HCT116 (cell line): ENCODE results near the gene PLCB4. TPM values are rescaled to one million over a fixed set of nuclear protein-coding genes. Genes with fewer than 3 reads are reported as not detected.

Experiments
- ATAC-seq: fragments of 200-7000 bp; cut with Tn5 transposase; 2 replicates; pipeline ENCODE4 v1.9.1; 2020; ENCODE audit warnings: mild to moderate bottlenecking, moderate library complexity
- BruUV-seq: library from RNA; stranded (reverse); fragments of 400-500 nt; replicated peaks from 2 replicates; lab custom pipeline; 2021; lab: Mats Ljungman, UMichigan
- CTCF ChIA-PET: fragments of 300-600 bp; sonication (Branson Sonifier 250); formaldehyde crosslinking; loops from one replicate; lab custom pipeline; 2021; ENCODE audit warnings: antibody characterized with exemption; lab: Charles Lee
- POLR2A ChIA-PET: fragments of 300-600, 350-600 bp; sonication (Branson Sonifier 250); formaldehyde crosslinking; loops from one replicate; lab custom pipeline; 2021; ENCODE audit warnings: antibody characterized with exemption; lab: Charles Lee
- RAD21 ChIA-PET, 2 experiments: fragments of 300-600 bp; sonication (Branson Sonifier 250); formaldehyde crosslinking; loops; one replicate each; lab custom pipeline; 2023; ENCODE audit warnings: low total read pairs in 2 of 2; ENCODE audit not compliant: uncharacterized antibody in 2 of 2, unreplicated experiment in 2 of 2, low non-redundant PET in 1 of 2; lab: Charles Lee
- DNase-seq: peaks from one replicate; pipeline ENCODE4 v3.0.0-alpha.2; 2010; ENCODE audit warnings: low read depth, low spot score
- H2AFZ ChIP-seq: fragments of 200-600 bp; shearing (Covaris generic), sonication (generic); 2 replicates; pipeline ENCODE4 v1.6.1; 2017; ENCODE audit warnings: low read depth, mixed run types, mixed read lengths, antibody characterized with exemption, low read length; ENCODE audit not compliant: poor library complexity, severe bottlenecking
- H3K27ac ChIP-seq: 2 replicates; pipeline ENCODE4 v1.5.1; 2012; ENCODE audit warnings: low read depth, low read length
- H3K27me3 ChIP-seq: fragments of 200-600 bp; sonication (generic); 2 replicates; pipeline ENCODE4 v1.6.1; 2016; ENCODE audit warnings: mixed run types, low read length, mixed read lengths; ENCODE audit not compliant: insufficient read depth
- H3K36me3 ChIP-seq, 2 experiments: fragments of 200-500 bp in 1 of 2; fragments of 200-600 bp in 1 of 2; sonication (Bioruptor generic) in 1 of 2; sonication (generic) in 1 of 2; 2 replicates each; pipeline versions ENCODE4 v1.5.1 to v1.6.1; 2014 to 2016; ENCODE audit warnings: low read length in 2 of 2, inconsistent platforms in 1 of 2, mixed read lengths in 1 of 2, mixed run types in 1 of 2; ENCODE audit not compliant: insufficient read depth in 2 of 2, control insufficient read depth in 1 of 2
- H3K4me1 ChIP-seq, 2 experiments: fragments of 200-600 bp in 1 of 2; sonication (generic) in 1 of 2; 2 replicates each; pipeline versions ENCODE4 v1.5.1 to v1.6.1; 2012 to 2017; ENCODE audit warnings: low read length in 2 of 2, inconsistent platforms in 1 of 2, mild to moderate bottlenecking in 1 of 2, mixed read lengths in 1 of 2, mixed run types in 1 of 2, moderate library complexity in 1 of 2; ENCODE audit not compliant: insufficient read depth in 2 of 2, control insufficient read depth in 1 of 2
- H3K4me2 ChIP-seq: fragments of 200-600 bp; sonication (generic); 2 replicates; pipeline ENCODE4 v1.6.1; 2017; ENCODE audit warnings: mixed run types, low read length, mixed read lengths
- H3K4me3 ChIP-seq, 2 experiments: fragments of 200-600 bp in 1 of 2; sonication (generic) in 1 of 2; replicated peaks in 1 of 2; 2 replicates each; pipeline ENCODE4 v1.5.1; 2011 to 2016; ENCODE audit warnings: low read length in 2 of 2, control low read depth in 1 of 2, low read depth in 1 of 2, mild to moderate bottlenecking in 1 of 2, mixed read lengths in 1 of 2, mixed run types in 1 of 2
- H3K79me2 ChIP-seq: fragments of 200-600 bp; sonication (generic); 2 replicates; pipeline ENCODE4 v1.6.1; 2017; ENCODE audit warnings: mild to moderate bottlenecking, mixed run types, low read length, moderate library complexity, mixed read lengths; ENCODE audit not compliant: insufficient read depth
- H3K9ac ChIP-seq: fragments of 200-600 bp; sonication (generic); 2 replicates; pipeline ENCODE4 v1.6.1; 2016; ENCODE audit warnings: low read length, mixed read lengths
- H3K9me2 ChIP-seq: fragments of 200-600 bp; sonication (generic), shearing (Covaris generic); 2 replicates; pipeline ENCODE4 v1.6.1; 2017; ENCODE audit warnings: mixed run types, mild to moderate bottlenecking, moderate library complexity; ENCODE audit not compliant: insufficient read depth
- H3K9me3 ChIP-seq, 2 experiments: fragments of 200-500 bp in 1 of 2; fragments of 200-600 bp in 1 of 2; sonication (Bioruptor generic) in 1 of 2; sonication (generic) in 1 of 2; 2 replicates each; pipeline ENCODE4 v1.6.1; 2014 to 2017; ENCODE audit warnings: low read length in 2 of 2, mixed read lengths in 2 of 2, inconsistent platforms in 1 of 2, low read depth in 1 of 2, mild to moderate bottlenecking in 1 of 2, mixed run types in 1 of 2, moderate library complexity in 1 of 2; ENCODE audit not compliant: control insufficient read depth in 1 of 2, insufficient read depth in 1 of 2
- H4K20me1 ChIP-seq: fragments of 200-600 bp; sonication (generic), shearing (Covaris generic); 2 replicates; pipeline ENCODE4 v1.6.1; 2017; ENCODE audit warnings: mixed run types, mild to moderate bottlenecking, moderate library complexity; ENCODE audit not compliant: insufficient read depth
- ATF3 ChIP-seq: IDR thresholded peaks from 2 replicates; pipeline ENCODE4 v1.6.1; 2012
- CBX3 ChIP-seq: IDR thresholded peaks from 2 replicates; pipeline ENCODE4 v1.6.1; 2012; ENCODE audit warnings: low read depth
- CEBPB ChIP-seq: IDR thresholded peaks from 2 replicates; pipeline ENCODE4 v1.6.1; 2012; ENCODE audit warnings: low read depth
- EGR1 ChIP-seq: IDR thresholded peaks from 2 replicates; pipeline ENCODE4 v1.6.1; 2012; ENCODE audit warnings: low read depth
- ELF1 ChIP-seq: IDR thresholded peaks from 2 replicates; pipeline ENCODE4 v1.6.1; 2012; ENCODE audit warnings: low read depth, borderline replicate concordance
- EZH2phosphoT487 ChIP-seq: fragments of 200-600 bp; IDR thresholded peaks from 2 replicates; pipeline ENCODE4 v1.6.1; 2018; ENCODE audit warnings: antibody characterized with exemption, borderline replicate concordance
- FOSL1 ChIP-seq: IDR thresholded peaks from 2 replicates; pipeline ENCODE4 v1.6.1; 2012; ENCODE audit warnings: low read depth
- JUND ChIP-seq: IDR thresholded peaks from 2 replicates; pipeline ENCODE4 v1.6.1; 2012
- POLR2A ChIP-seq: IDR thresholded peaks from 2 replicates; pipeline ENCODE4 v1.7.0; 2011; ENCODE audit warnings: borderline replicate concordance; ENCODE audit not compliant: insufficient read depth, insufficient read length; ENCODE audit errors: extremely low read depth
- SIN3A ChIP-seq: IDR thresholded peaks from 2 replicates; pipeline ENCODE4 v1.6.1; 2012; ENCODE audit warnings: low read depth
- YY1 ChIP-seq: IDR thresholded peaks from 2 replicates; pipeline ENCODE4 v1.6.1; 2011; ENCODE audit warnings: low read length, low read depth, moderate library complexity, mild to moderate bottlenecking; ENCODE audit not compliant: insufficient replicate concordance; ENCODE audit errors: extremely low read depth
- ZBTB33 ChIP-seq: IDR thresholded peaks from 2 replicates; pipeline ENCODE4 v1.6.1; 2011; ENCODE audit warnings: mild to moderate bottlenecking, low read length, moderate library complexity; ENCODE audit not compliant: insufficient replicate concordance; ENCODE audit errors: extremely low read depth
- ZFX ChIP-seq: fragments of 450-650 bp; IDR thresholded peaks from 2 replicates; pipeline ENCODE4 v1.6.1; 2017
- intact Hi-C: fragments of 100-400 bp; cut with micrococcal nuclease; formaldehyde crosslinking; loops from 2 replicates; pipeline ENCODE4 v1.10.0; 2022
- total RNA-seq: library from RNA; stranded (reverse); gene quantifications from one replicate; pipeline ENCODE4 v1.2.1, GENCODE V29; 2021; ENCODE audit not compliant: unreplicated experiment
- TF ChIP-seq, protein P1 (sequence below): IDR thresholded peaks from 2 replicates; pipeline ENCODE4 v1.6.1; 2012; ENCODE audit warnings: low read depth
- TF ChIP-seq, protein P2 (sequence below): IDR thresholded peaks from 2 replicates; pipeline ENCODE4 v1.6.1; 2012

PLCB4 gene
- total RNA-seq, 1 experiment from 2014 or later: 2.5 TPM

DNA sequence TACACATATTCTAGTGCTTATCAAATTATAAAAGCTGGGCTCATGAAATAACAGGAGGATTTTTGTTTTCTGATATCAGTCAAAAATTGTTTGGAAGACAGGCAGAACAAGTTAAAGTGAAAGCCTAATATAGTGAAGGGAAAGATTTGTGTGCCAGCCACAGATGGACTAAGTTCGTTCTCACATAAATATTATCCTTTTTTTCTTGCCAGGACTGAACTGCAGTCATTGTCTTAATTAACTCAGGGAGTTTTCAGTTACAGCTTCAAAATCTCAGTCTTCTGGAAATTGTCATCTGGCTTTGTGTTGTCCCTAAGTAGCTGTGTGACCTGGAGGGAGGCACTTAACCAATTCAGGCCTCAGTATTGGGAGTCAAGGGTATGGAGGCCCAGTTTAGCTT, 40.7 kb downstream of the PLCB4 start:
- H4K20me1 ChIP-seq: no peaks in the 10 kb centered on the region
- CTCF ChIA-PET: interaction anchor here (1.5 kb wide), 1 partner anchor 284 kb away, joined by 3 read pairs; no protein-coding TSS in a partner anchor
- H3K4me1 ChIP-seq: no peaks in the 10 kb centered on the region
- no peak overlapping the region for H3K4me3 ChIP-seq
- TF ChIP-seq ELF1 (no peak), POLR2A (no peak), YY1 (no peak), SIN3A (no peak), ZFX (no peak), CEBPB (no peak), FOSL1 (no peak), EGR1 (no peak), CBX3 (no peak), ATF3 (no peak)
- H3K27ac ChIP-seq: no peak overlapping the region
- intact Hi-C loops: no loop called here
- no peak for ATAC-seq
- no peak for DNase-seq
- H2AFZ ChIP-seq: no peak overlapping the region
- POLR2A ChIA-PET: no interaction called here
- no peaks in the 10 kb centered on the region for H3K9me3 ChIP-seq
- H3K27me3 ChIP-seq: no peaks in the 10 kb centered on the region
- no peak overlapping the region for H3K4me2 ChIP-seq
- no peaks in the 10 kb centered on the region for H3K36me3 ChIP-seq
- RAD21 ChIA-PET: no interaction called here
- H3K9ac ChIP-seq: no peak overlapping the region
- no peaks in the 10 kb centered on the region for H3K79me2 ChIP-seq
- no peaks in the 10 kb centered on the region for H3K9me2 ChIP-seq
- no TSS peak for BruUV-seq

DNA sequence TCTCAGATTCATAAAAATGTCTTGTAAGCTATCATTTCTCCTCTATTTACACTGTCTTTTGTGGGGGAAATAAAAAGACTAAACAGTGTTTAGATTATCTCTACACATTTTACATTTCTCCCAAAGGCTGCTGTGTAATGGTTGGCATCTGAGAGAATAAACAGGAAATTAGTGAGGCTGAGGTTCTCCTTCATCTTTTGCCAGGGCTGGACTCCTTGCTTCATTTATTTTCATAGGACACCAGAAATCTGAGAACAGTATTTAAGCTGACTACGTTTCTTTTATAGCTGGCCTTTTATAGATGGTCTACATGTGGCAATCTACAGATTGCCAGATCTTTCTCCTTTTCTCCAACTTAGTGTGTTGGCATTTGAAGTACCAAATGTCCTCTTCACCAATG, 41.5 kb downstream of the PLCB4 start:
- no peak overlapping the region for H2AFZ ChIP-seq
- no peaks in the 10 kb centered on the region for H3K36me3 ChIP-seq
- no peak overlapping the region for H3K27ac ChIP-seq
- no peaks in the 10 kb centered on the region for H4K20me1 ChIP-seq
- no peaks in the 10 kb centered on the region for H3K79me2 ChIP-seq
- no TSS peak for BruUV-seq
- DNase-seq (no peak), ATAC-seq (no peak)
- H3K4me3 ChIP-seq: no peak overlapping the region
- intact Hi-C loops: no loop called here
- H3K27me3 ChIP-seq: no peaks in the 10 kb centered on the region
- ChIA-PET CTCF (interaction anchor here (1.5 kb wide), 1 partner anchor 283 kb away, joined by 3 read pairs; no protein-coding TSS in a partner anchor), POLR2A (no interaction called here), RAD21 (no interaction called here)
- no peaks in the 10 kb centered on the region for H3K9me2 ChIP-seq
- H3K4me1 ChIP-seq: no peaks in the 10 kb centered on the region
- H3K4me2 ChIP-seq: no peak overlapping the region
- no peaks in the 10 kb centered on the region for H3K9me3 ChIP-seq
- no peak overlapping the region for H3K9ac ChIP-seq
- TF ChIP-seq CBX3 (no peak), ZBTB33 (no peak), JUND (no peak), YY1 (no peak), ATF3 (no peak), EZH2phosphoT487 (no peak), FOSL1 (no peak), ELF1 (no peak)
- TF ChIP-seq, protein P1, sequence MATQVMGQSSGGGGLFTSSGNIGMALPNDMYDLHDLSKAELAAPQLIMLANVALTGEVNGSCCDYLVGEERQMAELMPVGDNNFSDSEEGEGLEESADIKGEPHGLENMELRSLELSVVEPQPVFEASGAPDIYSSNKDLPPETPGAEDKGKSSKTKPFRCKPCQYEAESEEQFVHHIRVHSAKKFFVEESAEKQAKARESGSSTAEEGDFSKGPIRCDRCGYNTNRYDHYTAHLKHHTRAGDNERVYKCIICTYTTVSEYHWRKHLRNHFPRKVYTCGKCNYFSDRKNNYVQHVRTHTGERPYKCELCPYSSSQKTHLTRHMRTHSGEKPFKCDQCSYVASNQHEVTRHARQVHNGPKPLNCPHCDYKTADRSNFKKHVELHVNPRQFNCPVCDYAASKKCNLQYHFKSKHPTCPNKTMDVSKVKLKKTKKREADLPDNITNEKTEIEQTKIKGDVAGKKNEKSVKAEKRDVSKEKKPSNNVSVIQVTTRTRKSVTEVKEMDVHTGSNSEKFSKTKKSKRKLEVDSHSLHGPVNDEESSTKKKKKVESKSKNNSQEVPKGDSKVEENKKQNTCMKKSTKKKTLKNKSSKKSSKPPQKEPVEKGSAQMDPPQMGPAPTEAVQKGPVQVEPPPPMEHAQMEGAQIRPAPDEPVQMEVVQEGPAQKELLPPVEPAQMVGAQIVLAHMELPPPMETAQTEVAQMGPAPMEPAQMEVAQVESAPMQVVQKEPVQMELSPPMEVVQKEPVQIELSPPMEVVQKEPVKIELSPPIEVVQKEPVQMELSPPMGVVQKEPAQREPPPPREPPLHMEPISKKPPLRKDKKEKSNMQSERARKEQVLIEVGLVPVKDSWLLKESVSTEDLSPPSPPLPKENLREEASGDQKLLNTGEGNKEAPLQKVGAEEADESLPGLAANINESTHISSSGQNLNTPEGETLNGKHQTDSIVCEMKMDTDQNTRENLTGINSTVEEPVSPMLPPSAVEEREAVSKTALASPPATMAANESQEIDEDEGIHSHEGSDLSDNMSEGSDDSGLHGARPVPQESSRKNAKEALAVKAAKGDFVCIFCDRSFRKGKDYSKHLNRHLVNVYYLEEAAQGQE: no peak
- TF ChIP-seq, protein P2, sequence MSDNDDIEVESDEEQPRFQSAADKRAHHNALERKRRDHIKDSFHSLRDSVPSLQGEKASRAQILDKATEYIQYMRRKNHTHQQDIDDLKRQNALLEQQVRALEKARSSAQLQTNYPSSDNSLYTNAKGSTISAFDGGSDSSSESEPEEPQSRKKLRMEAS: no peak
